ENCODE results near the gene PRDM16.

The PRDM16 gene

GRCh38 chr1:3430820-3431219 is 361.8 kb downstream of the PRDM16 start:
- ChIA-PET POLR2A (ENCODE audit: low non-redundant PET) (no interaction called here), CTCF (interaction anchor here (0.7 to 1.0 kb wide), 2 partner anchors 22 to 376 kb away, joined by 3 to 4 read pairs; no protein-coding TSS in a partner anchor)

GRCh38 chr1:3431266-3431665 is 362.3 kb downstream of the PRDM16 start:
- DNase-seq (ENCODE audit: low spot score) = no peak
- TF ChIP-seq, protein P1, sequence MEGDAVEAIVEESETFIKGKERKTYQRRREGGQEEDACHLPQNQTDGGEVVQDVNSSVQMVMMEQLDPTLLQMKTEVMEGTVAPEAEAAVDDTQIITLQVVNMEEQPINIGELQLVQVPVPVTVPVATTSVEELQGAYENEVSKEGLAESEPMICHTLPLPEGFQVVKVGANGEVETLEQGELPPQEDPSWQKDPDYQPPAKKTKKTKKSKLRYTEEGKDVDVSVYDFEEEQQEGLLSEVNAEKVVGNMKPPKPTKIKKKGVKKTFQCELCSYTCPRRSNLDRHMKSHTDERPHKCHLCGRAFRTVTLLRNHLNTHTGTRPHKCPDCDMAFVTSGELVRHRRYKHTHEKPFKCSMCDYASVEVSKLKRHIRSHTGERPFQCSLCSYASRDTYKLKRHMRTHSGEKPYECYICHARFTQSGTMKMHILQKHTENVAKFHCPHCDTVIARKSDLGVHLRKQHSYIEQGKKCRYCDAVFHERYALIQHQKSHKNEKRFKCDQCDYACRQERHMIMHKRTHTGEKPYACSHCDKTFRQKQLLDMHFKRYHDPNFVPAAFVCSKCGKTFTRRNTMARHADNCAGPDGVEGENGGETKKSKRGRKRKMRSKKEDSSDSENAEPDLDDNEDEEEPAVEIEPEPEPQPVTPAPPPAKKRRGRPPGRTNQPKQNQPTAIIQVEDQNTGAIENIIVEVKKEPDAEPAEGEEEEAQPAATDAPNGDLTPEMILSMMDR (conservative IDR thresholded peaks at IDR 0.05; ENCODE audit: low read depth) = no peak; the same call in 1 of the 2 replicates
- H3K27ac ChIP-seq = no peak overlapping the region
- POLR2A ChIA-PET (ENCODE audit: low non-redundant PET) = no interaction called here
- CTCF ChIA-PET = interaction anchor here (0.6 to 1.5 kb wide), 3 partner anchors 12 to 376 kb away, joined by 3 to 7 read pairs (median 4); no protein-coding TSS in a partner anchor

More at GRCh38 chr1:3430820-3431219, 361.8 kb downstream of the PRDM16 start:
- TF ChIP-seq, protein P1 (conservative IDR thresholded peaks at IDR 0.05; ENCODE audit: low read depth) = no peak
- no peak for DNase-seq (ENCODE audit: low spot score)
- no peak overlapping the region for H3K27ac ChIP-seq

GRCh38 chr1:3431686-3432085 is 362.7 kb downstream of the PRDM16 start:
- ChIA-PET CTCF (interaction anchor here (0.6 to 1.5 kb wide), 2 partner anchors 12 to 22 kb away, joined by 3 to 7 read pairs; no protein-coding TSS in a partner anchor), POLR2A (ENCODE audit: low non-redundant PET) (no interaction called here)
- DNase-seq (ENCODE audit: low spot score) = no peak
- TF ChIP-seq, protein P1 (conservative IDR thresholded peaks at IDR 0.05; ENCODE audit: low read depth) = no peak
- no peak overlapping the region for H3K27ac ChIP-seq

DNA sequence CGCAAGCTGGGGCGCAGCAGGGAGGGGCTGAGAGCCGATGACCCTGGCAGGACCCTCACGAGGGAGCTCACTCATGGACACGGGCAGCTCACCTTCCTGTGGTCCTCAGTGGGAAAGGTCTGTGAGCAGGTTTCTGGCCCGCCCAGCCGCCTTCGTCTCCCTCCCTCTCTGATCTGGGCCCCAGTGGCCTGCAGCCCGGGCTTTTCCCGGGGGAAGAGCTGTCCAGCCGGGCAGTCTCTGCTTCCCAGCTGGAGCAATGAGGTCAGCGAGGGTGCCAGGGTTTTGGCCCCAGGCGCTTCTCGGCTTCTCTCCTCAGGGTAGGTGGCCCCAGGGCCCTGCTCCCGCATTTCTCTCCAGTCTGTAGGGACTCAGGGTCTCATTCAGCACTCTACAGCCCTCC is 363.3 kb downstream of the PRDM16 start:
- DNase-seq (ENCODE audit: low spot score) = no peak
- TF ChIP-seq, protein P1 (conservative IDR thresholded peaks at IDR 0.05; ENCODE audit: low read depth) = no peak
- ChIA-PET POLR2A (ENCODE audit: low non-redundant PET) (no interaction called here), CTCF (interaction anchor here (1.5 kb wide), 1 partner anchor 21 kb away, joined by 7 read pairs; no protein-coding TSS in a partner anchor)
- no peak overlapping the region for H3K27ac ChIP-seq

DNA sequence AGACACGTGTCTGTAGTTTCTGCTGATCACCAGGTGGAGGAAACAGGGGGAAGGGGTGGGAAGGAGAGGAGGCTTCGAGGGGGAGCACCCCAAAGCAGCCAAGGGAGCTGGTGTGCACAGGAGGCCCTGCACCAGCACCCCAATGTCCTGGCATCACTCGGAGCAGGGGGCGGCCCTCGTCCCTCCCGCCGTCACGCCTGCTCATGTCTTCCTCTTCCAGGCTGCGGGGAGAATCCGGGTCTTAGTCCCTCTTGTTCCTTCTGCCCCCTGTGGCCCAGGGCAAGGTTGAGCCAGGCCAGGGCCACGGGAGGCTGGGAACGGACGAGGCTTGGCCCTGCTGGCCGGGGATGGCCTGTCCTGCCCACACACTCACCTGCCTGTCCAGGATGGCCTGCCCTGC is 364.1 kb downstream of the PRDM16 start:
- no peak for DNase-seq (ENCODE audit: low spot score)
- H3K27ac ChIP-seq = no peak overlapping the region
- CTCF ChIA-PET = no interaction called here
- TF ChIP-seq, protein P1 (conservative IDR thresholded peaks at IDR 0.05; ENCODE audit: low read depth) = no peak
- POLR2A ChIA-PET (ENCODE audit: low non-redundant PET) = no interaction called here

DNA sequence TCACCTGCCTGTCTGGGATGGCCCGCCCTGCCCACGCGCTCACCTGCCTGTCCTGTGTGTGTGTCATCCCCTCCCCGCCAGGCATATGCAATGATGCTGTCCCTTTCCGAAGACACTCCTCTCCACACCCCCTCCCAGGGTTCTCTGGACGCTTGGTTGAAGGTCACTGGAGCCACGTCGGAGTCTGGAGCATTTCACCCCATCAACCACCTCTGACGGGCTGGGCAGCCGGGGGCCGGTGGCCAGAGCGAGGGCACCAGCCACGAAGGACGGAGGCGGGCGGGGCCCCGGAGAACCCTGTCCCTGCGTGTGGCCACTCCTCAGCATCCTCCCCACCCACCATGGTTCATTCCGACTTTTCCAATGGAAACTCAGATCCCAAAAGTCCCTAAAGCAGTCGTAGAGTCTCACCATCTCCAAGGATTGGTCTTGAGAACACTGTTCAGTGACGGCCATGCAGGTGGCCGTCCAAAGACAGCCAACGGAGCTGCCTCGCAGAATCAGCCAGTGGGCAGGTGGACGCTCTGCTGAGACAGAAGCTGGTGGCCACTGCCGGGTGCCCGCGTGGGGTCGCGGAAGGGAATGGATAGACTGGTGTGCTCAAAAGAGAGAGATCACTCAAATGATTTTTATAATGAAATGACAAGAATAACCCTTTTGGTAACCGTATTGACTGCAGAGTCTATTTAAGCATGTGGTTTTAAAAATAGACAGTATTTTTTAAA is 364.8 kb downstream of the PRDM16 start:
- TF ChIP-seq, protein P1 (conservative IDR thresholded peaks at IDR 0.05; ENCODE audit: low read depth) = no peak
- DNase-seq (ENCODE audit: low spot score) = no peak
- POLR2A ChIA-PET (ENCODE audit: low non-redundant PET) = no interaction called here
- no peak overlapping the region for H3K27ac ChIP-seq
- CTCF ChIA-PET = no interaction called here
